ENCODE measurements around the gene ATF7IP2.
A peak's percentile ranks its signal among the peaks of the same experiment; 100 is the strongest.
"Not testable (repeated sequence)": the region's sequence is repeated elsewhere in the genome, so short reads cannot be mapped to it uniquely, and the experiment has no call there.

The ATF7IP2 gene

GRCh38 chr16:10385725-10386516, at the start of gene ATF7IP2:
Gene ATF7IP2, plus strand, starts transcription at chr16:10386061. Its CDS starts 44,560 bp downstream, at chr16:10430621.
- DNase-seq = peak; percentile 94

- DNase-seq = no peak
These were observed 47.4 kb upstream of the ATF7IP2 start for GRCh38 chr16:10338426-10338825.

DNA sequence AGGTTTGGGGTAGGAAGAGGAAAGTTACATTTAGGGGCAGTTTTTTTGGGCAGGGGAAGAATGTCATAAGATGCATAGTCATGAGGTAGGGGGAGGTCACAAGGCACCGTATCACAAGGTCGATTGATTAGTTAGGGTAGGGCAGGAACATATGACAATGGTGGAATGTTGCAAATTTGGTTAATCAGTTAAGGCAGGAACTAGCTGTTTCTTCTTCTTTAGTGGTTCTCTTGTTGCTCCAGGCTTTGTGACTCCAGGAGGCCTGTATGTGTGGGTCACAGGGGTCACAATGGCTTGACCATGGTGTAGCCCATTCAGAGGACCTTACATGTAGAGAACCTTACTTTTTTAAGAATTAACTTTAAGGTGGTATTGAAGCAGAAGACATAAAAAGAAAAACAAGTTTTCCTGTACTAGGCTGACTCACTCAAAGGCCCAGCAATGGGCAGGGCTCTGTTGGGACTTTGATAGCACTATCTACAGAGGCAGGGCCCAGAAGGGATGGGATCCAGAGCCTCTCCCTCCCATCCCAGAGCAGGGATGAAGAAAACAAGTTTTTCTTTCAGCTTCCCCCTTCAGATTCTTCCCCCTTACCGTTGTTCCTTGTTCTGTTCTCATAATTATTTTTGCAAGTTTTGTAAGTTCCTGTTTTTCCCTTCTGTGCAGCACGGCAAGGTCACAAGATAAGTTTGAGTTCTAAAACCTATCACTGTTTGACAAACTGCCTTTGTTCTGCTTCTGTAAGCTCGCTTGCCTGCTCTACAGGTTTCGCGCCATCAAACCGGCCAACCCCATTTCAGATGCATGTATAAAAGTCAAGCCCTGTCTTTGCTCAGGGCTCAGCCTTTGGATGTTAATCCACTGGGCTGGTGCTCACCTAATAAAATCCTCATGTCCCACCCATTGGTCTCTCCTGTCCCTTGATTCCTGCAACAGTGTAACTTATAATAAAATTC, 45.8 kb upstream of the ATF7IP2 start:
- DNase-seq = no peak

DNA sequence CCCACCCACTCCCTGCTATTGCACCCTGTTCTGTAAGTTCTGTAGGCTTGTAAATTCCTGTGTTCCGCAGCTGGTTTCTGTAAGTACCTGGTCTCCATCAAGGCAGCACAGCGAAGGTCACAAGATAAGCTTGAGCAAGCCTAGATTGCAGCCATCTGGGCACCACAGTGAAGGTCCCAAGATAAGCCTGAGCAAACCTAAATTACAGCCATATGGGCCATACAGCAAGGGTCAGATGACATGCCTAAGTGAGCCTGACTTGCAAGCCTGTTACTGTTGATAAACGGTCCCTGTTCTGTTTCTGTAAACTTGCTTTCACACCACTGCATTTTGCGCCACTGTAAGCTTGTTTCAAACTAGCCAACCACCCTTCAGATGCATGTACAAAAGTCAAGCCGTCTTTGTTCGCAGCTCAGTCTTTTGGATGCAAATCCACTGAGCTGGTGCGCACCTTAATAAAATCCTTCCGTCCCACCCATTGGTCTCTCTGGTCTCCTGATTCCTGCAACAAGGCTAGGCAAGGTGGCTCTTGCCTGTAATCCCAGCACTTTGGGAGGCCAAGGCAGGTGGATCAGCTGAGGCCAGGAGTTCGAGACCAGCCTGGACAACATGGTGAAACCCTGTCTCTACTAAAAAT, 42.6 kb upstream of the ATF7IP2 start:
- DNase-seq = no peak

GRCh38 chr16:10344699-10345098, 41.2 kb upstream of the ATF7IP2 start:
- not testable (repeated sequence) for DNase-seq

DNA sequence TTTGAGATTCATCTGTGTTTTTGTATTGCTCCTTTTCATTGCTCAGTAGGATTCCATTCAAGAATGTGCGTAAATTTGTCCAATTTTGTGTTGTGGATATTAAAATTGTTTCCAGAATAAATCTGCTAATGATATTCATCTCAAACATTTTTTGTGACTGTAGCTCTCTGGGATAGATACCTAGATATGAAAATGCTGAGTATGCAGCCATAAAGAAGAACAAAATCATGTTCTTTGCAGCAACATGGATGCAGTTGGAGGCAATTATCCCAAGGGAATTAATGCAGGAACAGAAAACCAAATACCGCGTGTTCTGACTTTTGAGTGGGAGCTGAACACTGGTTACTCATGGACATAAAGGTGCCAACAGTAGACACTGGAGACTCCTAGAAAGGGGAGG, 40.2 kb upstream of the ATF7IP2 start:
- DNase-seq = no peak

DNA sequence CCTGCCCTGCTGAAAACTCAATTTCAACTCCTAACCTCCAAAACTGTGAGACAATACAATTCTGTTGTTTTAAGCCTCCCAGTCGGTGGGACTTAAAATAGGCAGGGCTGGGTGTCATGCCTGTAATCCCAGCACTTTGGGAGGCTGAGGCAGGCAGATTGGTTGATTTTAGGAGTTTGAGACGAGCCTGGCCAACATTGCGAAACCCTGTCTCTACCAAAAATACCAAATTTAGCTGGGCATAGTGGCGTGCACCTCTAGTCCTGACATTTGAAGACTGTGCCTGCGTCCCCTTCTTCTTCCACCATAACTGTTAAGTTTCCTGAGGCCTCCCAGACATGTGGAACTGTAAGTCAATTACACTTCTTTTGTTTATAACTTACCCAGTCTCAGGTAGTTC, 36.0 kb upstream of the ATF7IP2 start:
- no peak for DNase-seq

- no peak for DNase-seq
These were observed 33.6 kb upstream of the ATF7IP2 start for GRCh38 chr16:10352262-10352661.

DNA sequence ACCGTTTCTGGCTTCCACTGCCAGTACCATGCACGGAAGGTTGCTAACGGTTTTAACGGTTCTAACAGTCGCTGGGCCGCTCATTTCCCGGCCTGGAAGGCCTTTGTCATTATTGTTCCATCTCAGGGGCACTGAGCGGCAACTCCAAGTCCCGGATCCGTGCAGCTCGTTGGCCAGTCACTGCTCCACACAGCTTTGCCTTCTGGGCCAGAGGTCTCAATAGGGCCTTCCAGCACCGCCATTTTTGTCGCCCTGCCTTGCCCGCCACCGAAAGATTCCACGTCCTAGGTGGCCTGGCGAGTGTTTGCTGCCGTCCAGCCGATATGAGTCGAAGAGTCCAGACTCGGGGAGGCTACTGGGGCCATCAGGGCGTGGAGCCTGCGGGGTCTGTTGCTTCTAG, 30.3 kb upstream of the ATF7IP2 start:
- no peak for DNase-seq

- DNase-seq = no peak
These were observed 28.7 kb upstream of the ATF7IP2 start for GRCh38 chr16:10356870-10357842.

DNA sequence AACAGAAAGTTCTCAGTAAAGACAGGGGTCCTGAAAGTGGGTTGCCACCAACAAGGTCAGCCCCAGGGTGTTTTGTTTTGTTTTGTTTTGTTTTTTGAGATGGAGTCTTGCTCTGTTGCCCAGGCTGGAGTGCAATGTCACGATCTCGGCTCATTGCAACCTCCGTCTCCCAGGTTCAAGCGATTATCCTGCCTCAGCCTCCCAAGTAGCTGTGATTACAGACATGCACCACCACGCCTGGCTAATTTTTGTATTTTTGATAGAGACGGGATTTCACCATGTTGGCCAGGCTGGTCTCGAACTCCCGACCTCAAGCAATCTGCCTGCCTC, 24.1 kb upstream of the ATF7IP2 start:
- not testable (repeated sequence) for DNase-seq

GRCh38 chr16:10362077-10362863, 23.6 kb upstream of the ATF7IP2 start:
- DNase-seq = no peak

DNA sequence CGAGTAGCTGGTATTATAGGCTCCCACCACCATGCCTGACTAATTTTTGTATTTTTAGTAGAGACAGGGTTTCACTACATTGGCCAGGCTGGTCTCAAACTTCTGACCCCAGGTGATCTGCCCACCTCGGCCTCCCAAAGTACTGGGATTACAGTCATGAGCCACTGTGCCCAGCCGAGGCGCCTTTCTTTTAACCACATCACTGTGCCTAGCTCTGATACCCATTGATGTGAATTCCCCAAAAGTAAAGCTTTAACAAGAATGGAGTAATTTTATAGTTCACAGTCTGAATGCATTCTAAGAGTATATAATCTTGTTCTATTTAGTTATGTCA, 23.0 kb upstream of the ATF7IP2 start:
- not testable (repeated sequence) for DNase-seq

DNA sequence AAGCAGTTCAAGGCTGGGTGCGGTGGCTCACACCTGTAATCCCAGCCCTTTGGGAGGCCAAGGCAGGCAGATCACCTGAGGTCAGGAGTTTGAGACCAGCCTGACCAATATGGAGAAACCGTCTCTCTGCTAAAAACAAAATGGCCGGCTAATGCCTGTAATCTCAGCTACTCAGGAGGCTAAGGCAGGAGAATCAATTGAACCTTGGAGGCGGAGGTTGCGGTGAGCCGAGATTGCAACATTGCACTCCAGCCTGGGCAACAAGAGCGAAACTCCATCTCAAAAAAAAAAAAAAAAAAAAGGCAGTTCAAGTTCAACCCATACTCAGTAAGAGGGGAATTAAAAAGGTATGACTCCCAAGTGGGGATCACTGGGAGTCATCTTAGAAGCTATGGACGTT, 19.2 kb upstream of the ATF7IP2 start:
- not testable (repeated sequence) for DNase-seq

GRCh38 chr16:10367616-10368188, 18.2 kb upstream of the ATF7IP2 start:
- no peak for DNase-seq

DNA sequence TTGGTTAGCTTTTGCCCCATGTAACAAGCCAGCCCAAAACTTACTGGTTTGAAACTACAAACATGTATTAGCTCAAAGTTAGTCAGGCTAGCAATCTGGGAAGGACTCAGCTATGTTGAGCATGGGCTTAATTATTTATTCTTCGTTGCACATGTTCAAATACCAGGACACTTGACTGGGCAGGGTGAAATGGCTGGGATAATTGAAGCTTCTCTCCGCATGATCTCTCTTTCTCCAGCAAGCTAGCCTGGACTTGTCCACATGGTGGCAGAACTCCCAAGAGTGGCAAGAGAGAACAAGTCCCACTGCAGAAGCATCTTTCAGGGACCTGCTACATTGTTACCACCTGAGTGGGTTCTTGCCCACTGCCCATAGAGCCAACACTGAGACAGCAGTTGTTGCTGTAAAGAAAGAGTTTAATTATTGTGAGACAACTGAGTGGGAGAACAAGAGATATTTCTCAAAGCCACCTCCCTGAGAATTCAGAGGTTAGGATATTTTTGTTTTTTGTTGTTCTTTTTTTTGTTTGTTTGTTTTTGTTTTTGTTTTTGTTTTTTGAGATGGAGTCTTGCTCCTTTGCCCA, 16.8 kb upstream of the ATF7IP2 start:
- DNase-seq = no peak

DNA sequence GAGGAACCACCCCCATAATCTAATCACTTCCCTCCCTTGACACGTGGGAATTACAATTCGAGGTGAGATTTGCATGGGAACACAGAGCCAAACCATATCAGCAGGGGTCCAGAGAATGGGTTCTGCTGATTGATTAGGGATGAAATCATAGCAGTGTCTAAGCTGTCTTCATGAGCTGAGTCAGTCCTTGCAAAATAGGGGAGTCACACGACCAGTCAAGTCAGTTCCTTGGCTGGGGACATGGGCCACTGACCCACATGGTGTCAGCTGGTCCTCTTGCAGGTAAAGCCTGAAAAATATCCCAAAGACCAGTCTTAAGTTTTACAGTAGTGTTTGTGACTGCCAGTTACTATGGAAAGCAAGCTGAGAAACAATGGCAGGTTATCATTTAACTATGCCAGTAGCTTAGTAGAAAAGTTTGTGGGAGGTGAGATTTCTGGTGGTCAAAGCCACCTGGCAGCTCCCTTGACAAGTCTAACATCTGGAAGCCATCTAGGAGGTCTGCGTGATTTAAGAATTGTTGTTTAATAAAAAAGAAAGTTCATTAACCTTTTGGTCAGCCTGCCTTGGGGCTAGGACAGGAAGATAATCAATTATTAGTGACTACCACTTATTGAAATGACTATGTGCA, 15.7 kb upstream of the ATF7IP2 start:
- no peak for DNase-seq

DNA sequence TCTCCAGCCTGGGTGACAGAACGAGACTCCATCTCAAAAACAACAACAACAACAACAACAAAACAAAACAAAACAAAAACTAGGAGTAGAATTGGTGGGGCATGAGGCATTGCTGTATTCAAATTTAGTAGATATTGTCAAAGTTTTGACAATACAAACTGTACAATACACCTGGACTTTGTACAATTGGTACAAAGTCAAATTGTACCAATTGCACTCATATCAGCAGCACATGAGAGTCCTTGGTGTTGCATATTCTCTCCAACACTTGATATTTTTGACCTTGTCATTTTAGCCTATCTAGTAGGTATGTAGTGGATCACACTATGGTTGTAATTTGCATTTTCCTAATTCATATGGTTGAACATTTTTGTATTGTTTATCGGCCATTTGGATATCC, 14.3 kb upstream of the ATF7IP2 start:
- DNase-seq = no peak

DNA sequence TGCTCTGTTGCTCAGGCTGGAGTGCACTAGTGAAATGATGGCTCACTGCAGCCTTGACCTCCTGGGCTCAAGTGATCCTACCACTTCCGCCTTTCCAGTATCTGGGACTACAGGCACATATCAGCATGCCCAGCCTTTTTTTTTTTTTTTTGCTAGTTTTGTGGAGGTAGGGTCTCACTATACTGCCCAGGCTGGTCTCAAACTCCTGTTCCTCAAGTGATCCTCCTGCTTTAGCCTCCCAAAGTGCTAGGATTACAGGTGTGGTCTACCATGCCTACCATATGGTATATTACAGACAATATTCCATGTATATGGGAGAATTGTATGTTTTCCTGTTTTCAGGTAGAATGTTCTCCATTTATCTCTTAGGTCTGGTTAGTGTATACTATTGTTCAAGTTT, 12.3 kb upstream of the ATF7IP2 start:
- DNase-seq = no peak

- DNase-seq = no peak
These were observed 9.6 kb upstream of the ATF7IP2 start for GRCh38 chr16:10376229-10376628.

Measured in stimulated activated CD8-positive, alpha-beta memory T cell treated with anti-CD3 and anti-CD28 coated beads, Interleukin-4, amount 100 ng/mL, for 48 hours (primary cell).